ENCODE data around the gene ZNF616. TPM values are rescaled to one million over a fixed set of nuclear protein-coding genes. Genes with fewer than 3 reads are reported as not detected.

ZNF616 gene
- total RNA-seq, 1 experiment from 2014 or later, result 9.7 TPM

GRCh38 chr19:52069653-52070052 is 70.1 kb downstream of the ZNF616 start:
- Histone ChIP-seq H3K4me1 (ENCODE audit: control insufficient read depth in 1 of 2, insufficient read depth in 2 of 2, low read length in 2 of 2) (no peaks in the 10 kb centered on the region), H3K79me2 (ENCODE audit: insufficient read depth, low read length) (no peaks in the 10 kb centered on the region), H3K4me2 (ENCODE audit: low read length) (no peak overlapping the region), H3K4me3 (replicated peaks in 1 of 2; ENCODE audit: low read depth in 1 of 2, low read length in 2 of 2) (no peak overlapping the region), H3K27me3 (ENCODE audit: insufficient read depth, low read length) (no peaks in the 10 kb centered on the region), H3K27ac (ENCODE audit: low read depth, low read length) (no peak overlapping the region), H3K9me3 (ENCODE audit: control insufficient read depth in 1 of 2, insufficient read depth in 1 of 2, low read depth in 1 of 2, low read length in 2 of 2) (peaks cover 19 to 21% of the 10 kb centered on the region in 2 experiments; a peak in 2 of 4 replicates), H3K36me3 (ENCODE audit: control insufficient read depth in 1 of 2, insufficient read depth in 2 of 2, low read length in 2 of 2) (no peaks in the 10 kb centered on the region), H3K9me2 (ENCODE audit: insufficient read depth) (no peaks in the 10 kb centered on the region), H3K9ac (ENCODE audit: low read length) (no peak overlapping the region), H2AFZ (ENCODE audit: low read depth, low read length, poor library complexity, severe bottlenecking) (no peak overlapping the region), H4K20me1 (ENCODE audit: insufficient read depth) (no peaks in the 10 kb centered on the region)
- DNase-seq (ENCODE audit: low read depth, low spot score) (no peak), ATAC-seq (no peak)
- ChIA-PET CTCF (no interaction called here), POLR2A (no interaction called here), RAD21 (ENCODE audit: low non-redundant PET in 1 of 2, low total read pairs in 2 of 2, uncharacterized antibody in 2 of 2, unreplicated experiment in 2 of 2) (no interaction called here)
- TF ChIP-seq ATF3 (IDR thresholded peaks at IDR 0.05), result no peak
- TF ChIP-seq POLR2A (IDR thresholded peaks at IDR 0.05; ENCODE audit: borderline replicate concordance, extremely low read depth, insufficient read depth, insufficient read length), result no peak
- TF ChIP-seq, protein P1, sequence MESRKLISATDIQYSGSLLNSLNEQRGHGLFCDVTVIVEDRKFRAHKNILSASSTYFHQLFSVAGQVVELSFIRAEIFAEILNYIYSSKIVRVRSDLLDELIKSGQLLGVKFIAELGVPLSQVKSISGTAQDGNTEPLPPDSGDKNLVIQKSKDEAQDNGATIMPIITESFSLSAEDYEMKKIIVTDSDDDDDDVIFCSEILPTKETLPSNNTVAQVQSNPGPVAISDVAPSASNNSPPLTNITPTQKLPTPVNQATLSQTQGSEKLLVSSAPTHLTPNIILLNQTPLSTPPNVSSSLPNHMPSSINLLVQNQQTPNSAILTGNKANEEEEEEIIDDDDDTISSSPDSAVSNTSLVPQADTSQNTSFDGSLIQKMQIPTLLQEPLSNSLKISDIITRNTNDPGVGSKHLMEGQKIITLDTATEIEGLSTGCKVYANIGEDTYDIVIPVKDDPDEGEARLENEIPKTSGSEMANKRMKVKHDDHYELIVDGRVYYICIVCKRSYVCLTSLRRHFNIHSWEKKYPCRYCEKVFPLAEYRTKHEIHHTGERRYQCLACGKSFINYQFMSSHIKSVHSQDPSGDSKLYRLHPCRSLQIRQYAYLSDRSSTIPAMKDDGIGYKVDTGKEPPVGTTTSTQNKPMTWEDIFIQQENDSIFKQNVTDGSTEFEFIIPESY (IDR thresholded peaks at IDR 0.05; ENCODE audit: extremely low read depth, insufficient replicate concordance, low read length), result no peak
- no peak for TF ChIP-seq ELF1 (IDR thresholded peaks at IDR 0.05; ENCODE audit: borderline replicate concordance, low read depth)
- no peak for TF ChIP-seq CBX3 (IDR thresholded peaks at IDR 0.05; ENCODE audit: low read depth)
- TF ChIP-seq SIN3A (IDR thresholded peaks at IDR 0.05; ENCODE audit: low read depth), result no peak
- TF ChIP-seq TCF7L2 (IDR thresholded peaks at IDR 0.05; ENCODE audit: borderline replicate concordance, extremely low read depth, insufficient read depth, insufficient read length), result no peak
- no peak for TF ChIP-seq FOSL1 (IDR thresholded peaks at IDR 0.05; ENCODE audit: low read depth)
- TF ChIP-seq CEBPB (IDR thresholded peaks at IDR 0.05; ENCODE audit: low read depth), result no peak
- no peak for TF ChIP-seq RAD21 (IDR thresholded peaks at IDR 0.05; ENCODE audit: low read depth)
- TF ChIP-seq POLR2AphosphoS5 (IDR thresholded peaks at IDR 0.05; ENCODE audit: low read depth, low read length), result no peak
- TF ChIP-seq ZFX (IDR thresholded peaks at IDR 0.05), result no peak
- TF ChIP-seq, protein P2, sequence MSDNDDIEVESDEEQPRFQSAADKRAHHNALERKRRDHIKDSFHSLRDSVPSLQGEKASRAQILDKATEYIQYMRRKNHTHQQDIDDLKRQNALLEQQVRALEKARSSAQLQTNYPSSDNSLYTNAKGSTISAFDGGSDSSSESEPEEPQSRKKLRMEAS (IDR thresholded peaks at IDR 0.05), result no peak
- TF ChIP-seq EZH2 (IDR thresholded peaks at IDR 0.05), result no peak
- TF ChIP-seq, protein P3, sequence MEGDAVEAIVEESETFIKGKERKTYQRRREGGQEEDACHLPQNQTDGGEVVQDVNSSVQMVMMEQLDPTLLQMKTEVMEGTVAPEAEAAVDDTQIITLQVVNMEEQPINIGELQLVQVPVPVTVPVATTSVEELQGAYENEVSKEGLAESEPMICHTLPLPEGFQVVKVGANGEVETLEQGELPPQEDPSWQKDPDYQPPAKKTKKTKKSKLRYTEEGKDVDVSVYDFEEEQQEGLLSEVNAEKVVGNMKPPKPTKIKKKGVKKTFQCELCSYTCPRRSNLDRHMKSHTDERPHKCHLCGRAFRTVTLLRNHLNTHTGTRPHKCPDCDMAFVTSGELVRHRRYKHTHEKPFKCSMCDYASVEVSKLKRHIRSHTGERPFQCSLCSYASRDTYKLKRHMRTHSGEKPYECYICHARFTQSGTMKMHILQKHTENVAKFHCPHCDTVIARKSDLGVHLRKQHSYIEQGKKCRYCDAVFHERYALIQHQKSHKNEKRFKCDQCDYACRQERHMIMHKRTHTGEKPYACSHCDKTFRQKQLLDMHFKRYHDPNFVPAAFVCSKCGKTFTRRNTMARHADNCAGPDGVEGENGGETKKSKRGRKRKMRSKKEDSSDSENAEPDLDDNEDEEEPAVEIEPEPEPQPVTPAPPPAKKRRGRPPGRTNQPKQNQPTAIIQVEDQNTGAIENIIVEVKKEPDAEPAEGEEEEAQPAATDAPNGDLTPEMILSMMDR (IDR thresholded peaks at IDR 0.05 in 2 of 3, conservative IDR thresholded peaks at IDR 0.05 in 1 of 3; ENCODE audit: borderline replicate concordance in 1 of 3, insufficient read depth in 1 of 3, low read depth in 2 of 3, low read length in 2 of 3), result no peak
- TF ChIP-seq EZH2phosphoT487 (IDR thresholded peaks at IDR 0.05; ENCODE audit: borderline replicate concordance), result no peak
- no peak for TF ChIP-seq YY1 (IDR thresholded peaks at IDR 0.05; ENCODE audit: extremely low read depth, insufficient replicate concordance, low read depth, low read length)
- no peak for TF ChIP-seq SRF (IDR thresholded peaks at IDR 0.05; ENCODE audit: low read depth)
- BruUV-seq (replicated peaks), result no TSS peak
- intact Hi-C loops (cut with micrococcal nuclease), result loop anchor here (10.0 kb wide), 1 partner anchor 225 kb away; no protein-coding TSS in a partner anchor

All from HCT116 (cell line).